GM12874 (cell line): ENCODE results near the gene ZFHX2.

Source experiments
- TF ChIP-seq, protein P1 (sequence below): IDR thresholded peaks from 2 replicates; pipeline ENCODE4 v1.5.1; 2011; ENCODE audit warnings: low read depth, mild to moderate bottlenecking, control low read depth, low read length, moderate library complexity; ENCODE audit not compliant: insufficient read depth

ZFHX2 gene

DNA sequence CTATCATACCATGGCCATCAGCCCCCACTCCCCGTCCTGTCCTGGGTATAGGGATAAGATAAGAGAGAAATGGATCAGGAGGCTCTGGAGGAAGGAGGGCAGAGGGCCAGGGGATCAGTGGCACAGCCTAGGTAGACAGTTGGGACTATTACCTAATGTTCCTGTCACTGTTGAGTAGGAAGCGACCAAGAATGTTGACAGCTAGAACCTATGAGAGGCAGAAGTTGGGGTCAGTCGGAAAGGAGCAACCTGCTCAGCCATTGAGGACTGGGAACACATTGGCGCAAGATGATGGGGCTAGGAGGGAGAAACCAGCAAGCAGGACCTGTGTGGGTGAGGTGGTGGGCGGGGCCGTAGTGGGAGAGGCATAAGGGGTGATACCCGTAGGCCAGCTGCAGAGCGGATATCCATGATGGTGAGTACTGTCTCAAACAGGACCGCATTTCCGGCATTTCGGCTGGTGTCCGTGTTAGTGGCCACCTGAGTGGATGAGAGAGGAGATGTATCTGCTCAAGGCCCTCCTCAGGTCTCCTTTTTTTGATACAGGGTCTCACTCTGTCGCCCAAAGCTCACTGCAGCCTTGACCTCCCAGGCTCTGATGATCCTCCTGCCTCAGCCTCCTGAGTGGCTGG lies 12.7 kb upstream of the ZFHX2 start:
- TF ChIP-seq, protein P1, sequence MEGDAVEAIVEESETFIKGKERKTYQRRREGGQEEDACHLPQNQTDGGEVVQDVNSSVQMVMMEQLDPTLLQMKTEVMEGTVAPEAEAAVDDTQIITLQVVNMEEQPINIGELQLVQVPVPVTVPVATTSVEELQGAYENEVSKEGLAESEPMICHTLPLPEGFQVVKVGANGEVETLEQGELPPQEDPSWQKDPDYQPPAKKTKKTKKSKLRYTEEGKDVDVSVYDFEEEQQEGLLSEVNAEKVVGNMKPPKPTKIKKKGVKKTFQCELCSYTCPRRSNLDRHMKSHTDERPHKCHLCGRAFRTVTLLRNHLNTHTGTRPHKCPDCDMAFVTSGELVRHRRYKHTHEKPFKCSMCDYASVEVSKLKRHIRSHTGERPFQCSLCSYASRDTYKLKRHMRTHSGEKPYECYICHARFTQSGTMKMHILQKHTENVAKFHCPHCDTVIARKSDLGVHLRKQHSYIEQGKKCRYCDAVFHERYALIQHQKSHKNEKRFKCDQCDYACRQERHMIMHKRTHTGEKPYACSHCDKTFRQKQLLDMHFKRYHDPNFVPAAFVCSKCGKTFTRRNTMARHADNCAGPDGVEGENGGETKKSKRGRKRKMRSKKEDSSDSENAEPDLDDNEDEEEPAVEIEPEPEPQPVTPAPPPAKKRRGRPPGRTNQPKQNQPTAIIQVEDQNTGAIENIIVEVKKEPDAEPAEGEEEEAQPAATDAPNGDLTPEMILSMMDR, result no peak

DNA sequence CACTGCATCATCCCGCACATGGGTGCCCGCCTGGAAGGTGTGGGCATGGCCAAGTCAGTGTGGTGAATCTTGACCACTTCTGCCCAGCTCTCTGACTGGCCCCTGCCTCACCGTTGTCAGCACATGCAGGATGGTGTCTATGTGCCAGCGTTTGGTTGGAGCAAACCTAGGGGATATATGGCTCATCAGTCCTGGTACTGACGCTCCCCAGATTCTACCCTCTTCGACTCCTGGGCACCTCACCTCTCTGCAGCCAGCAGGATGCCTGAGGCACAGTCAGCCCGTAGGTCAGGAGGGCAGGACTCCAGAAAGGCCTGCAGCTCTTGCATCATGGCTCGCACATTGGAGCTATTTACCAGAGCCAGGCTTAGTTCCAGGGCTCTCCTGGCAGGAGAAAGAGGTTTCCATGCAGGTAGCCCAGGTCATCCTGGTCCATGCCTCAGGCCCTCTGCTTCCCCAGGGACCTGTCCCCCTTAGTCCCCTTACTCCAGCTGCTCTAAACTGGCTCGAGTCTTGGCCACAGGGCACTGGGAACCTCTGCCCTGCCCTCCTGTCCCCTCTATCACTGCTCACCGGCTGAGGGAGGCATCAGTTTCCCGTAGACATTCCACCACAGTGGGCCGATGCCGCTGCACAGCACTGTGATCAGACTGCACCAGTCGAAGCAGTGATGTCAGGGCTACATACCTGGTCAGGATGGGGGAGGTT lies 12.1 kb upstream of the ZFHX2 start:
- TF ChIP-seq, protein P1, result no peak

DNA sequence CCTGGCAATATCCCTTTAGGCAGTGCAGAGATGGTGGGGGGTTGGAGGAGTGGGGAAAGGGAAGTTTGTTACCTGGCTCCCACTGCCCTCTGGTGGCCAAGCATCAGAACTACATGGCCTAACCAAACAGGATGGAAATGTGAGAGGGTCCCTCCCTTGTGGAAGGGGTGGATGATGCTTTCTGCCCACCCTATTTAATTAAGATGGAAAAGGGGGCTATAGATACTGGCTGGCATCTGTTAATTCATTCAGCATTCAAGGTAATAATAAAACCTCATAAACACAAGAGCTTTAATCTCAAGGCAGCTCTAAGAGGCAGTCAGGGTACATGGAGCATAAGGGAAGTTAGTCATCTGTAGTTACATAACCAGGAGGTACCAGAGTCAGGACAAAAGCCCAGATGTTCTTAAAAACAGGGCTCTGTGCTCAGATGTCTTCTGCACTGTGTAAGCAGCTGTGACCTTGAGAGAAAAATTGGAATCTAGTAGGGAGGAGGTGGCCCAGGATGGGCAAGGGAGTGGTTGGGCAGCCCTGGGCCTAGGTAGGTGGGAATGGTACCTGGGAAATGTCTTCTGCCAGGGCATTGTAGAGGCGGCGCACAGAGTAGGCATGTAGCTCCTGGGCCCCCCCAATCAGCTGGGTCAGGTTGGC lies 11.4 kb upstream of the ZFHX2 start:
- TF ChIP-seq, protein P1, result peak; percentile 90

DNA sequence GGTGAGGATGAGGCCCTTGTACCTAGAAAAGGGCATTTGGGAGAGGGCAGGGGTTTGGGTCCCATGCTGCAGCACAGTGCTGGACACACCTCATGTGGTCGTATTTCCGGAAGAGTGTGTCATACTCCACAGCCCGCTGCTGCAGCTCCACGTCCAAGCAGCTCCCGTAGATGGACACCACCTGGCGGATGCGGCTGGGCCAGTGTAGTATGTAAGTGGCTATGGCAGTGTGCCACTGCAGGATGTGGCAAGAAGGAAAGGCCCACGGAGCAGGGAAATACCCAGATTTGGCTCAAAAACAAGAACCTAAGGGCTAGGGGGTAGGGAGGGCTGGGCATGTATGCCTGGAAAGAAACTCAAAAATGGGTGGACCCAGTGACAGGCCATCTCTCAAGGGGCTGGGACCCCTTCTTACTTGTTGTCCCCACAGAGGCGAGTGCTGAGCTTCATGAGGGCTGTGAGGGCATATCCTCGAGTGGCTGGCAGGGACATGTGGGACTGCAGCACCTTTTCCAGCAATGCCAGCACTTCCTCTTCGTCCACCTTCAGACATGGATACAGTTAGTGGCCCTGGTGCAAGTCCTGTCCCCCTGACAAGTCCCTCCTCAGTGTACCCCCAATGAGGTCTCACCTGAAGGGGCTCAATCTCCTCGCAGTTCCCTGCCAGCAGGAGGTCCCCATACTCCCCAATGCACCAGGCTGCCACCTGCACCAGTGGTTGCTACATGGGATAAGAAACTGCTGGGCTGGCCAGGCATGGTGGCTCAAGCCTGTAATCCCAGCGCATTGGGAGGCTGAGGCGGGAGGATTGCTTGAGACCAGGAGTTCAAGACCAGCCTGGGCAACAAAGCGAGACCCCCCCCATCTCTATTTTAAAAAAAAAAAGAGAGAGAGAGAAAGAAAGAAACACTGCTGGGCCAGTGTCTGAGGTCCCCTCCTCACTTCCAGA lies 10.6 kb upstream of the ZFHX2 start:
- TF ChIP-seq, protein P1, result no peak

DNA sequence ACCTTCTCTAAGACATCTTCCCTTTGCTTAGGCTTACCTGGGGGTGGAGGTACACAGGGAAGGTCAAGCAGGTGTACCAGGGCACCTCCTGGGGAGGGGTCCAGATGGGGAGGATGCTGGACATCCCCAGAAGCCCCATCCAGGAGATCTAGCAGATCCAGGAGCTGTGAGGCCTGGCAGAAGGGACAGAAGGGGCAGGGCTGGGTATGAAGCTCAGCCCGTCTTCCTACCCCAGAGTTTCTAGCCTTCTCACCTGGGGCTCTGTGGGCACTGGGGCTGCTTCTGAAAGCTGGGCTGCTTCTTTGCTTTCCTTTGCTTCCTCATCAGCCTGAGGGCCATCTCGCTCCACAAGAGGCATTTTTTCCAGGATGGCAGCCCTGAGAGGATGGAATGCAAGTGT lies 9.7 kb upstream of the ZFHX2 start:
- TF ChIP-seq, protein P1, result no peak

DNA sequence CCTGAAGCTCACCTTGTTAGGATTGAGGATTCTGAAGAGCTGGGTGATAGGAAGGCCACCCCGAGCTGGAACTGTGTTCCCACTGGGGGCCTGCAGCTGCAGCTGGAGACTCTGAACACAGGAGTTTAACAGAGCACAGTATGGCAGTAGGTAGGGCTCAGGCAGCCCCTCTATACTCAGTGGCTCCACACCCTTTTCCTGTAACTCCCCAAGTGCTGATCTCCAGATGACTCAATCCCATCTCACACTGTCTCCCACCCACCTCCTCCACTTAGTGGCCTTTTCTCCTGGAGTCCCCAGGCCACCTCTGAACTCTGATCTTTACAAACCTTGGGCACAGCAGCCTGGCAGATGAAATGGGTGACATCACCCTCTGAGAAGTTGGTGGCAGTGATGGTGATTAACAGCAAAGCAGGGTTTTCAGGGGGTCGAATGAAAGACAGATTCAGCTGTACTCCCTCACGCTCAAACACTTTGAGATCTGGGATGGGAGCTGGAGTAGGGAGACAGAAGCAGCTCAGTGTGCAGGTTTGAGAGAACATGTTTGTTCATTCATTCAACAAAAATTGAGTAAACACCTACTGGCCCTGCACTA lies 8.5 kb upstream of the ZFHX2 start:
- TF ChIP-seq, protein P1, result no peak
